Endothelial cell of umbilical vein (primary cell): ENCODE data around the gene CREB3L2.

Source experiments
- CTCF ChIP-seq, 2 donors: IDR thresholded peaks; 1 replicate in 1 of 2; 2 replicates in 1 of 2; pipeline ENCODE4 v1.5.1; 2011; ENCODE audit warnings: low read length in 2 of 2, mild to moderate bottlenecking in 2 of 2, moderate library complexity in 2 of 2, control low read depth in 1 of 2, inconsistent platforms in 1 of 2, low read depth in 1 of 2; ENCODE audit not compliant: insufficient read depth in 1 of 2; ENCODE audit errors: extremely low read depth in 1 of 2
- EZH2 ChIP-seq: IDR thresholded peaks from 2 replicates; pipeline ENCODE4 v1.6.1; 2012; ENCODE audit warnings: borderline replicate concordance, low read depth, mild to moderate bottlenecking, moderate library complexity, low read length, inconsistent platforms; ENCODE audit not compliant: severe bottlenecking
- FOS ChIP-seq: IDR thresholded peaks from 2 replicates; pipeline ENCODE4 v1.6.1; 2011; ENCODE audit warnings: mild to moderate bottlenecking, low read length, moderate library complexity, borderline replicate concordance; ENCODE audit not compliant: insufficient read depth
- POLR2A ChIP-seq: IDR thresholded peaks from 2 replicates; pipeline ENCODE4 v1.6.1; 2012; ENCODE audit warnings: low read depth, mild to moderate bottlenecking, control low read depth, low read length
- POLR2AphosphoS5 ChIP-seq: IDR thresholded peaks from 2 replicates; pipeline ENCODE4 v1.6.1; 2012; ENCODE audit warnings: low read depth, mild to moderate bottlenecking, control low read depth, low read length, moderate library complexity; ENCODE audit not compliant: insufficient read depth

DNA sequence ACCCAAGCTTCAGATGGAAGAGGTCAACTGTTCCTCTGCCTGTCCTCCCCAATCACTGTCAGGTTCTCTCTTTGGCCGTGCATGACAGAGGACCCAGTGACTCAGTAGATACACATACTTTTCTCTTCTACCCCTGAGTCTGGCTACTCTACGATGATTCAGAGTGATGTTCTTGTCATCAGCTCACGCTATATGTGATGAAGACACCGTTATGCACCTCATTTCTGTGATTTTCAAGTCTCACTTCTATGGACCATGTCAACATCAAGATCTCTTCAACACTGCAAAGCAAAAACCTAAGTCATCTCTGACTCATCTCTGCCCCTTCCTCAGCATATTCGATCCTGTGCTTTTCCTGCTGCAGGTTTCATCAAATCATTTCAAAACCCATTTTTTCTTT is 78.5 kb downstream of the CREB3L2 start:
- TF ChIP-seq CTCF (IDR thresholded peaks at IDR 0.05; ENCODE audit: extremely low read depth in 1 of 2, insufficient read depth in 1 of 2, low read depth in 1 of 2, low read length in 2 of 2) (no peak), EZH2 (no peak), POLR2A (no peak), FOS (peak; percentile 11), POLR2AphosphoS5 (no peak)
